GM12878 (cell line): Measurements from ENCODE around the gene KDM4C. TPM values are rescaled to one million over a fixed set of nuclear protein-coding genes. Genes with fewer than 3 reads are reported as not detected.

Experiments
- ASH2L ChIP-seq: fragments of 300-600, 200-600 bp; sonication (generic); IDR thresholded peaks from 2 replicates; pipeline ENCODE4 v1.6.1; 2017; ENCODE audit warnings: low read depth, mild to moderate bottlenecking, borderline replicate concordance
- ATF7 ChIP-seq: fragments of 450-650 bp; IDR thresholded peaks from 2 replicates; pipeline ENCODE4 v1.6.1; 2016; ENCODE audit warnings: low read depth, mild to moderate bottlenecking
- BCL11A ChIP-seq: IDR thresholded peaks from 2 replicates; pipeline ENCODE4 v1.6.1; 2011; ENCODE audit warnings: low read depth, low read length
- E2F4 ChIP-seq: IDR thresholded peaks from 2 replicates; pipeline ENCODE4 v1.6.1; 2012; ENCODE audit warnings: low read depth, low read length, improper control_type of control experiment
- JUNB ChIP-seq: IDR thresholded peaks from 2 replicates; pipeline ENCODE4 v1.6.1; 2016; ENCODE audit warnings: antibody characterized with exemption, mild to moderate bottlenecking
- MTA3 ChIP-seq: IDR thresholded peaks from 2 replicates; pipeline ENCODE4 v1.6.1; 2012; ENCODE audit warnings: low read length, inconsistent platforms, borderline replicate concordance
- RELB ChIP-seq: fragments of 450-650 bp; IDR thresholded peaks from 2 replicates; pipeline ENCODE4 v1.6.1; 2017; ENCODE audit warnings: low read depth, mild to moderate bottlenecking, moderate library complexity
- SKIL ChIP-seq: fragments of 450-650 bp; IDR thresholded peaks from 2 replicates; pipeline ENCODE4 v1.6.1; 2017; ENCODE audit warnings: mild to moderate bottlenecking, low read depth, inconsistent platforms; ENCODE audit not compliant: poor library complexity, severe bottlenecking
- TCF12 ChIP-seq: IDR thresholded peaks from 2 replicates; pipeline ENCODE4 v1.6.1; 2011; ENCODE audit warnings: low read depth, mild to moderate bottlenecking, low read length
- WRNIP1 ChIP-seq: IDR thresholded peaks from 2 replicates; pipeline ENCODE4 v1.6.1; 2011; ENCODE audit warnings: low read depth, low read length, improper control_type of control experiment, borderline replicate concordance
- YY1 ChIP-seq: IDR thresholded peaks from 2 replicates; pipeline ENCODE4 v1.6.1; 2011; ENCODE audit warnings: low read depth, mild to moderate bottlenecking, low read length
- ZNF384 ChIP-seq: IDR thresholded peaks from 2 replicates; pipeline ENCODE4 v1.6.1; 2012; ENCODE audit warnings: low read depth, mild to moderate bottlenecking, low read length, improper control_type of control experiment, borderline replicate concordance
- polyA plus RNA-seq, 11 experiments: library from polyadenylated mRNA; depleted of rRNA in 4 of 11; unstranded in 6 of 11; stranded (reverse) in 5 of 11; fragments of >200 nt; fragmentation: Nextera tagmentation in 4 of 11; fragmentation: Illumina TruSeq in 1 of 11; extraction: Ambion mirVana in 4 of 11; extraction: Trizol in 1 of 11; gene quantifications; 1 replicate in 1 of 11; 2 replicates in 10 of 11; pipeline versions ENCODE4 v1.2.1 to v1.2.3, GENCODE V29; 2011 to 2016; ENCODE audit warnings: inconsistent platforms in 2 of 11, missing spikeins in 2 of 11, low read depth in 1 of 11
- total RNA-seq, 4 experiments: library from RNA; depleted of rRNA in 3 of 4; stranded (reverse); fragments of >200 nt in 3 of 4; fragmentation: Illumina TruSeq in 1 of 4; extraction: Trizol in 1 of 4; gene quantifications; 2 replicates each; pipeline versions ENCODE4 v1.2.1 to v1.2.3, GENCODE V29; 2013 to 2021
- TF ChIP-seq, protein P1 (sequence below): fragments of 450-650 bp; formaldehyde crosslinking; IDR thresholded peaks from 2 replicates; pipeline ENCODE4 v1.4.0; 2022; ENCODE audit warnings: mild to moderate bottlenecking, moderate library complexity
- TF ChIP-seq, protein P2 (sequence below): fragments of 450-650 bp; IDR thresholded peaks from 2 replicates; pipeline ENCODE4 v1.6.1; 2016; ENCODE audit warnings: mild to moderate bottlenecking

KDM4C gene
- total and polyA plus RNA-seq, 10 of the 15 experiments (the other 5 are each of a cell fraction or from before 2014, with no cell fraction given) = 6.8 to 41.2 (median 20.1) TPM

- TF ChIP-seq, protein P1, sequence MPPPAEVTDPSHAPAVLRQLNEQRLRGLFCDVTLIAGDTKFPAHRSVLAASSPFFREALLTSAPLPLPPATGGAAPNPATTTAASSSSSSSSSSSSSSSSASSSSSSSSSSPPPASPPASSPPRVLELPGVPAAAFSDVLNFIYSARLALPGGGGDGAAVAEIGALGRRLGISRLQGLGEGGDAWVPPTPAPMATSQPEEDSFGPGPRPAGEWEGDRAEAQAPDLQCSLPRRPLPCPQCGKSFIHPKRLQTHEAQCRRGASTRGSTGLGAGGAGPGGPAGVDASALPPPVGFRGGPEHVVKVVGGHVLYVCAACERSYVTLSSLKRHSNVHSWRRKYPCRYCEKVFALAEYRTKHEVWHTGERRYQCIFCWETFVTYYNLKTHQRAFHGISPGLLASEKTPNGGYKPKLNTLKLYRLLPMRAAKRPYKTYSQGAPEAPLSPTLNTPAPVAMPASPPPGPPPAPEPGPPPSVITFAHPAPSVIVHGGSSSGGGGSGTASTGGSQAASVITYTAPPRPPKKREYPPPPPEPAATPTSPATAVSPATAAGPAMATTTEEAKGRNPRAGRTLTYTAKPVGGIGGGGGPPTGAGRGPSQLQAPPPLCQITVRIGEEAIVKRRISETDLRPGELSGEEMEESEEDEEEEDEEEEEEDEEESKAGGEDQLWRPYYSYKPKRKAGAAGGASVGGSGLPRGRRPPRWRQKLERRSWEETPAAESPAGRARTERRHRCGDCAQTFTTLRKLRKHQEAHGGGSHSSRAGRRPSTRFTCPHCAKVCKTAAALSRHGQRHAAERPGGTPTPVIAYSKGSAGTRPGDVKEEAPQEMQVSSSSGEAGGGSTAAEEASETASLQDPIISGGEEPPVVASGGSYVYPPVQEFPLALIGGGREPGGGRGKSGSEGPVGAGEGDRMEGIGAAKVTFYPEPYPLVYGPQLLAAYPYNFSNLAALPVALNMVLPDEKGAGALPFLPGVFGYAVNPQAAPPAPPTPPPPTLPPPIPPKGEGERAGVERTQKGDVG = no peak
- TF ChIP-seq BCL11A (0 out of 2 replicates have a peak, but pooled peaks have one; percentile 2), SKIL (peak; percentile 46), ATF7 (peak; percentile 50), RELB (0 out of 2 replicates have a peak, but pooled peaks have one; percentile 23), WRNIP1 (no peak), ZNF384 (peak; percentile 86), JUNB (peak; percentile 43; the same call in 1 of the 2 replicates), YY1 (0 out of 2 replicates have a peak, but pooled peaks have one; percentile 47), ASH2L (no peak), TCF12 (no peak), MTA3 (peak; percentile 40; the same call in 1 of the 2 replicates), E2F4 (no peak)
- TF ChIP-seq, protein P2, sequence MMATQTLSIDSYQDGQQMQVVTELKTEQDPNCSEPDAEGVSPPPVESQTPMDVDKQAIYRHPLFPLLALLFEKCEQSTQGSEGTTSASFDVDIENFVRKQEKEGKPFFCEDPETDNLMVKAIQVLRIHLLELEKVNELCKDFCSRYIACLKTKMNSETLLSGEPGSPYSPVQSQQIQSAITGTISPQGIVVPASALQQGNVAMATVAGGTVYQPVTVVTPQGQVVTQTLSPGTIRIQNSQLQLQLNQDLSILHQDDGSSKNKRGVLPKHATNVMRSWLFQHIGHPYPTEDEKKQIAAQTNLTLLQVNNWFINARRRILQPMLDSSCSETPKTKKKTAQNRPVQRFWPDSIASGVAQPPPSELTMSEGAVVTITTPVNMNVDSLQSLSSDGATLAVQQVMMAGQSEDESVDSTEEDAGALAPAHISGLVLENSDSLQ = no peak
These were observed 1.6 kb downstream of the KDM4C start (continued) for GRCh38 chr9:6759185-6759977.
